ENCODE measurements around the gene EVA1A. TPM values are rescaled to one million over a fixed set of nuclear protein-coding genes. Genes with fewer than 3 reads are reported as not detected.
"Not testable (repeated sequence)": the region's sequence is repeated elsewhere in the genome, so short reads cannot be mapped to it uniquely, and the experiment has no call there.

The EVA1A gene
- total RNA-seq, 2 experiments from 2014 or later = not detected

- no peak for DNase-seq
- H3K4me1 Mint-ChIP-seq (ENCODE audit: low read depth) = no peaks in the 10 kb centered on the region
- no peak overlapping the region for H3K4me3 Mint-ChIP-seq
- H3K27ac Mint-ChIP-seq = no peak overlapping the region
- CTCF ChIA-PET = no interaction called here
- no peaks in the 10 kb centered on the region for H3K36me3 Mint-ChIP-seq (ENCODE audit: low read depth)
- intact Hi-C loops (cut with micrococcal nuclease) = no loop called here
- H3K9me3 Mint-ChIP-seq = no peaks in the 10 kb centered on the region
- peaks cover 10% of the 10 kb centered on the region for H3K27me3 Mint-ChIP-seq (ENCODE audit: low read depth)
These were observed 64.9 kb downstream of the EVA1A start for GRCh38 chr2:75495862-75496261.

- no peaks in the 10 kb centered on the region for H3K4me1 Mint-ChIP-seq (ENCODE audit: low read depth)
- H3K27me3 Mint-ChIP-seq (ENCODE audit: low read depth) = peaks cover 13% of the 10 kb centered on the region
- CTCF ChIA-PET = no interaction called here
These were observed 66.5 kb downstream of the EVA1A start for GRCh38 chr2:75494137-75494769.

GRCh38 chr2:75493230-75493629, 67.5 kb downstream of the EVA1A start:
- intact Hi-C loops (cut with micrococcal nuclease) = no loop called here
- Mint-ChIP-seq H3K9me3 (no peaks in the 10 kb centered on the region), H3K4me1 (ENCODE audit: low read depth) (no peaks in the 10 kb centered on the region), H3K4me3 (no peak overlapping the region), H3K27ac (no peak overlapping the region), H3K27me3 (ENCODE audit: low read depth) (peaks cover 13% of the 10 kb centered on the region), H3K36me3 (ENCODE audit: low read depth) (no peaks in the 10 kb centered on the region)
- DNase-seq = no peak
- CTCF ChIA-PET = no interaction called here

More at GRCh38 chr2:75494137-75494769, 66.5 kb downstream of the EVA1A start:
- Mint-ChIP-seq H3K27ac (no peak overlapping the region), H3K9me3 (no peaks in the 10 kb centered on the region), H3K36me3 (ENCODE audit: low read depth) (no peaks in the 10 kb centered on the region), H3K4me3 (no peak overlapping the region)
- intact Hi-C loops (cut with micrococcal nuclease) = no loop called here
- DNase-seq = no peak

DNA sequence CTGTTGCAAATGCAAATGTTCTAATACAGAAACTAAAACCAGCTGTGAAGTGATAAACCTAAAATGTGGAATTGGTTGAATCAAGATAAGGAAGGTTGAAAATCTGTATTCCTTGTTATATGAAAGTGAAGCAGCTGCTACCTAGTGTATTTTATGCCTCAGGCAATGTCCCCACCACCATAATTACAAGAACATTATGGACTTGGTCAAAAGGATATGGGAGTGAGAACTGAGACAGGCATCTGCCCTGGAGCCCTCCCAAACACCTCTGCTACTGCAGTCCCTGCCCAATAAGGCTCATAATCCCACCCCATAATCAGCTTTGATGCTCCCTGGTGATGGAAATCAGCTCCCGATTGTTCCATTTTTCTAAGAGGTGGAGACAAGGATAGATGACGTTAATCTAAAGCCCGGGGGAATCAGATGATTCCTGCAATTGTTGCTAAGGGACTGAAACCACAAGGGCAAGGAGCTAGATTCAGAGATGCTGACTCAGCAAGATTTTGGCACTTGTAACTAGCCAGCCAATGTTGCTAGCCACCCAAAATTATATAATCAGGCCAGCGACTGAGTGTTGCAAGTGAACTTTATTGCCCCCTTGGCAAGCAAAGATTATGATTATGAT, 69.5 kb downstream of the EVA1A start:
- Mint-ChIP-seq H3K9me3 (no peaks in the 10 kb centered on the region), H3K4me1 (ENCODE audit: low read depth) (no peaks in the 10 kb centered on the region)
- CTCF ChIA-PET = interaction anchor here (0.6 to 0.9 kb wide), 3 partner anchors 37 to 644 kb away, joined by 3 read pairs; no protein-coding TSS in a partner anchor

DNA sequence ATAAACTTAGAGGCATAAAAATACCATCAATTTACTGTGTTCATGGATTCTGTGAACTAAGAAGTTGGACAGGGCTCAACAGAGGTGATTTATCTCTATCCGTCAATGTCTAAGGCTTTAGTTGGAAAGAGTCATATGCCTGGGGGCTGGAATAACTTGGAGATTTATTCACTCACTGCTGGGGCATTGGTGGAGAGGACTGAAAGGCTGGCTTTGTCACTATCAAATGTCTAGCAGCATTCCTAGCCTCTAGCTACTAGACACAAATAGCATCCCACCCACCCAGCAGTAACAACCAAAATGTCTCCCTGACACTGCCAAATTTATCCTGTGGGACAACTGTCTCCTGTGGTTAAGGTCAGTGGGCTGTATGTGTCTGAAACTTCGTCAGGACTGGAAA, 71.0 kb downstream of the EVA1A start:
- no peaks in the 10 kb centered on the region for H3K4me1 Mint-ChIP-seq (ENCODE audit: low read depth)
- H3K27ac Mint-ChIP-seq = no peak overlapping the region
- no peaks in the 10 kb centered on the region for H3K36me3 Mint-ChIP-seq (ENCODE audit: low read depth)
- intact Hi-C loops (cut with micrococcal nuclease) = no loop called here
- H3K9me3 Mint-ChIP-seq = no peaks in the 10 kb centered on the region
- peaks cover 21% of the 10 kb centered on the region for H3K27me3 Mint-ChIP-seq (ENCODE audit: low read depth)
- H3K4me3 Mint-ChIP-seq = no peak overlapping the region
- CTCF ChIA-PET = no interaction called here
- no peak for DNase-seq

More for the DNA sequence above, 69.5 kb downstream of the EVA1A start:
- DNase-seq = no peak
- Mint-ChIP-seq H3K36me3 (ENCODE audit: low read depth) (no peaks in the 10 kb centered on the region), H3K27ac (no peak overlapping the region), H3K27me3 (ENCODE audit: low read depth) (peaks cover 15% of the 10 kb centered on the region), H3K4me3 (no peak overlapping the region)
- intact Hi-C loops (cut with micrococcal nuclease) = no loop called here

- Mint-ChIP-seq H3K36me3 (ENCODE audit: low read depth) (no peaks in the 10 kb centered on the region), H3K4me3 (no peak overlapping the region), H3K4me1 (ENCODE audit: low read depth) (no peaks in the 10 kb centered on the region), H3K9me3 (no peaks in the 10 kb centered on the region), H3K27ac (no peak overlapping the region), H3K27me3 (ENCODE audit: low read depth) (peaks cover 20% of the 10 kb centered on the region)
- DNase-seq = no peak
- intact Hi-C loops (cut with micrococcal nuclease) = no loop called here
- CTCF ChIA-PET = no interaction called here
These were observed 72.6 kb downstream of the EVA1A start for GRCh38 chr2:75488157-75488556.

- H3K4me1 Mint-ChIP-seq (ENCODE audit: low read depth); H3K9me3 Mint-ChIP-seq; H3K36me3 Mint-ChIP-seq (ENCODE audit: low read depth); H3K4me3 Mint-ChIP-seq; DNase-seq; H3K27ac Mint-ChIP-seq; intact Hi-C loops (cut with micrococcal nuclease); CTCF ChIA-PET: not testable (repeated sequence)
- H3K27me3 Mint-ChIP-seq (ENCODE audit: low read depth) = peaks cover 22% of the 10 kb centered on the region
These were observed 74.0 kb downstream of the EVA1A start for GRCh38 chr2:75486735-75487134.

GRCh38 chr2:75484840-75485239, 75.9 kb downstream of the EVA1A start:
- Mint-ChIP-seq H3K36me3 (ENCODE audit: low read depth) (no peaks in the 10 kb centered on the region), H3K4me1 (ENCODE audit: low read depth) (no peaks in the 10 kb centered on the region), H3K4me3 (no peak overlapping the region), H3K9me3 (no peaks in the 10 kb centered on the region), H3K27ac (no peak overlapping the region), H3K27me3 (ENCODE audit: low read depth) (peaks cover 19% of the 10 kb centered on the region)
- intact Hi-C loops (cut with micrococcal nuclease) = no loop called here
- CTCF ChIA-PET = no interaction called here
- no peak for DNase-seq

GRCh38 chr2:75483878-75484277, 76.9 kb downstream of the EVA1A start:
- no peaks in the 10 kb centered on the region for H3K4me1 Mint-ChIP-seq (ENCODE audit: low read depth)
- no peak for DNase-seq
- peaks cover 19% of the 10 kb centered on the region for H3K27me3 Mint-ChIP-seq (ENCODE audit: low read depth)
- H3K36me3 Mint-ChIP-seq (ENCODE audit: low read depth) = no peaks in the 10 kb centered on the region
- CTCF ChIA-PET = no interaction called here
- no peaks in the 10 kb centered on the region for H3K9me3 Mint-ChIP-seq
- intact Hi-C loops (cut with micrococcal nuclease) = no loop called here
- H3K4me3 Mint-ChIP-seq = no peak overlapping the region
- no peak overlapping the region for H3K27ac Mint-ChIP-seq

DNA sequence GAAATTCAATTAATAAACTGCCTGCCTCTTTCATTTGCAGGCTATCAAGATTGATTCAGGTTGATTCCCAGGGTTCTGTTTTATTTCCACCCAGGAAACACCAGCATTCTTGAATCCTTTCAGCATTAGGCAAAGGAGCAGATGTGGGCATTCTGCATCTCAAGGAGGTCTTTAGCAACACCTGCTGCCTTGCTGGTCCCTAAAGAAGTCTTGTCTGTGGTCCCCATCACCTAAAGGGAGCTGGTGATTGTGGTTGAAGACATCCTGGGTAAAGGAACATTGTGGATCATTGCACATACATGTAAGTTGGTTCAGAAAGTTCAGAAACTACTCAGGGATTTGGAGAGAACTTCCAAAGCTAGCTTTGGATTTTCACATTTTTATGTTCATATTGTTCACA, 78.3 kb downstream of the EVA1A start:
- no peaks in the 10 kb centered on the region for H3K9me3 Mint-ChIP-seq
- intact Hi-C loops (cut with micrococcal nuclease) = no loop called here
- CTCF ChIA-PET = no interaction called here

GRCh38 chr2:75480971-75481836, 79.5 kb downstream of the EVA1A start:
- CTCF ChIA-PET = no interaction called here
- H3K4me3 Mint-ChIP-seq = no peak overlapping the region
- no peaks in the 10 kb centered on the region for H3K9me3 Mint-ChIP-seq
- H3K27ac Mint-ChIP-seq = no peak overlapping the region
- intact Hi-C loops (cut with micrococcal nuclease) = no loop called here
- peaks cover 22% of the 10 kb centered on the region for H3K27me3 Mint-ChIP-seq (ENCODE audit: low read depth)
- DNase-seq = no peak
- no peaks in the 10 kb centered on the region for H3K36me3 Mint-ChIP-seq (ENCODE audit: low read depth)
- H3K4me1 Mint-ChIP-seq (ENCODE audit: low read depth) = peaks cover 5% of the 10 kb centered on the region

More for the DNA sequence above, 78.3 kb downstream of the EVA1A start:
- peaks cover 20% of the 10 kb centered on the region for H3K27me3 Mint-ChIP-seq (ENCODE audit: low read depth)
- DNase-seq = no peak
- H3K27ac Mint-ChIP-seq = no peak overlapping the region
- H3K4me1 Mint-ChIP-seq (ENCODE audit: low read depth) = no peaks in the 10 kb centered on the region
- H3K4me3 Mint-ChIP-seq = no peak overlapping the region
- H3K36me3 Mint-ChIP-seq (ENCODE audit: low read depth) = no peaks in the 10 kb centered on the region

DNA sequence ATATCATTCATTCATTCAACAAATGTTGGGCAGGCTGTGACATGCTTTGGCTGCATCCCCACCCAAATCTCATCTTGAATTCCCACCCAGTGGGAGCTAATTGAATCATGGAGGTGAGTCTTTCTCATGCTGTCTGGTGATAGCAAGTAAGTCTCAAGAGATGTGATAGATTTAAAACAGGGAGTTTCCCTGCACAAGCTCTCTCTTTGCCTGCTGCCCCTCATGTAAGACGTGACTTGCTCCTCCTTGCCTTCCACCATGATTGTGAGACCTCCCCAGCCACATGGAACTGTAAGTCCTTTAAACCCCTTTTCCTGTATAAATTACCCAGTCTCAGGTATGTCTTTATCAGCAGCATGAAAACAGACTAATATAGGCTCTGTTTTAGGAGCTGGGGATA, 83.0 kb downstream of the EVA1A start:
- H3K27ac Mint-ChIP-seq; H3K4me1 Mint-ChIP-seq (ENCODE audit: low read depth); H3K36me3 Mint-ChIP-seq (ENCODE audit: low read depth); H3K4me3 Mint-ChIP-seq; H3K9me3 Mint-ChIP-seq; CTCF ChIA-PET; DNase-seq; intact Hi-C loops (cut with micrococcal nuclease): not testable (repeated sequence)
- H3K27me3 Mint-ChIP-seq (ENCODE audit: low read depth) = peaks cover 20% of the 10 kb centered on the region

All from activated naive CD4-positive, alpha-beta T cell treated with anti-CD3 and anti-CD28 coated beads for 36 hours (primary cell).